ENCODE measurements around the gene DYSF.
A peak's percentile ranks its signal among the peaks of the same experiment; 100 is the strongest.

Gene DYSF

DNA sequence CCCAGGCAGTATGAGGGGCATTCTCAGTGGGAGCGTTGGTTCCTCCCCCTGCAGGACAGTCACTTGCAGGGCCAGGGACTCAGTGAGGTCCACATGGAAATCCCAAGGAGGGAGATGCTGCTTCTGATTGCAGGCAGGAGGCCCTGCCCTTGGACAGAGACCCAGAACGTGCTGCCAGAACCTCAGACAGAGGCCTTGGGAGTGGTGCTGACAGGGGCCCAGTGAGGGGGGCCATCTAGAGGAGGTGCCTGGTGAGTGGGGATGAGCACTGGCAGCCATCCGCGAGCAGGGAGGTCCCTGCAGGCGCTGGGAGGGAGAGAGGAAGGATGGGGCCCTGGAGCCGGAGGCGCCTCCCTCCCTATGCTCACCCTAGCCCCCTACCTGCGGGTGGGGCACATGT lies 133.1 kb downstream of the DYSF start:
- Histone ChIP-seq H3K27ac (ENCODE audit: extremely low read depth, low read depth, low read length) (no peak overlapping the region), H3K4me3 (ENCODE audit: low read depth, low read length) (no peak overlapping the region), H3K4me1 (ENCODE audit: control insufficient read depth, insufficient read depth, low read length) (no peaks in the 10 kb centered on the region), H3K36me3 (ENCODE audit: control insufficient read depth in 2 of 2, insufficient read depth in 1 of 2, low read length in 2 of 2) (no peaks in the 10 kb centered on the region), H3K9me3 (ENCODE audit: control insufficient read depth, insufficient read depth, low read depth, low read length) (no peaks in the 10 kb centered on the region)
- CTCF ChIA-PET: no interaction called here
- TF ChIP-seq ZNF292 (tag by site-specific recombination; IDR thresholded peaks at IDR 0.05; ENCODE audit: borderline replicate concordance, low read depth) (no peak), ZNF391 (tag by site-specific recombination; IDR thresholded peaks at IDR 0.05; ENCODE audit: borderline replicate concordance, low read depth) (no peak), ZFP41 (tag by site-specific recombination; IDR thresholded peaks at IDR 0.05; ENCODE audit: borderline replicate concordance) (no peak), ZNF366 (tag by site-specific recombination; conservative IDR thresholded peaks at IDR 0.05) (no peak), ZNF701 (tag by site-specific recombination; IDR thresholded peaks at IDR 0.05) (no peak), ZNF768 (tag by site-specific recombination; IDR thresholded peaks at IDR 0.05) (no peak), ZNF266 (tag by site-specific recombination; IDR thresholded peaks at IDR 0.05; ENCODE audit: low read depth) (no peak)
- TF ChIP-seq, protein P1, sequence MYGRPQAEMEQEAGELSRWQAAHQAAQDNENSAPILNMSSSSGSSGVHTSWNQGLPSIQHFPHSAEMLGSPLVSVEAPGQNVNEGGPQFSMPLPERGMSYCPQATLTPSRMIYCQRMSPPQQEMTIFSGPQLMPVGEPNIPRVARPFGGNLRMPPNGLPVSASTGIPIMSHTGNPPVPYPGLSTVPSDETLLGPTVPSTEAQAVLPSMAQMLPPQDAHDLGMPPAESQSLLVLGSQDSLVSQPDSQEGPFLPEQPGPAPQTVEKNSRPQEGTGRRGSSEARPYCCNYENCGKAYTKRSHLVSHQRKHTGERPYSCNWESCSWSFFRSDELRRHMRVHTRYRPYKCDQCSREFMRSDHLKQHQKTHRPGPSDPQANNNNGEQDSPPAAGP (tag by site-specific recombination; IDR thresholded peaks at IDR 0.05): no peak
- TF ChIP-seq, protein P2, sequence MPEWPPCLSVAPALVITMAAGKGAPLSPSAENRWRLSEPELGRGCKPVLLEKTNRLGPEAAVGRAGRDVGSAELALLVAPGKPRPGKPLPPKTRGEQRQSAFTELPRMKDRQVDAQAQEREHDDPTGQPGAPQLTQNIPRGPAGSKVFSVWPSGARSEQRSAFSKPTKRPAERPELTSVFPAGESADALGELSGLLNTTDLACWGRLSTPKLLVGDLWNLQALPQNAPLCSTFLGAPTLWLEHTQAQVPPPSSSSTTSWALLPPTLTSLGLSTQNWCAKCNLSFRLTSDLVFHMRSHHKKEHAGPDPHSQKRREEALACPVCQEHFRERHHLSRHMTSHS (tag by site-specific recombination; IDR thresholded peaks at IDR 0.05): no peak
- TF ChIP-seq, protein P3, sequence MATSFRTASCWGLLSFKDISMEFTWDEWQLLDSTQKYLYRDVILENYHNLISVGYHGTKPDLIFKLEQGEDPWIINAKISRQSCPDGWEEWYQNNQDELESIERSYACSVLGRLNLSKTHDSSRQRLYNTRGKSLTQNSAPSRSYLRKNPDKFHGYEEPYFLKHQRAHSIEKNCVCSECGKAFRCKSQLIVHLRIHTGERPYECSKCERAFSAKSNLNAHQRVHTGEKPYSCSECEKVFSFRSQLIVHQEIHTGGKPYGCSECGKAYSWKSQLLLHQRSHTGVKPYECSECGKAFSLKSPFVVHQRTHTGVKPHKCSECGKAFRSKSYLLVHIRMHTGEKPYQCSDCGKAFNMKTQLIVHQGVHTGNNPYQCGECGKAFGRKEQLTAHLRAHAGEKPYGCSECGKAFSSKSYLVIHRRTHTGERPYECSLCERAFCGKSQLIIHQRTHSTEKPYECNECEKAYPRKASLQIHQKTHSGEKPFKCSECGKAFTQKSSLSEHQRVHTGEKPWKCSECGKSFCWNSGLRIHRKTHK (tag by site-specific recombination; IDR thresholded peaks at IDR 0.05): no peak
- TF ChIP-seq, protein P4, sequence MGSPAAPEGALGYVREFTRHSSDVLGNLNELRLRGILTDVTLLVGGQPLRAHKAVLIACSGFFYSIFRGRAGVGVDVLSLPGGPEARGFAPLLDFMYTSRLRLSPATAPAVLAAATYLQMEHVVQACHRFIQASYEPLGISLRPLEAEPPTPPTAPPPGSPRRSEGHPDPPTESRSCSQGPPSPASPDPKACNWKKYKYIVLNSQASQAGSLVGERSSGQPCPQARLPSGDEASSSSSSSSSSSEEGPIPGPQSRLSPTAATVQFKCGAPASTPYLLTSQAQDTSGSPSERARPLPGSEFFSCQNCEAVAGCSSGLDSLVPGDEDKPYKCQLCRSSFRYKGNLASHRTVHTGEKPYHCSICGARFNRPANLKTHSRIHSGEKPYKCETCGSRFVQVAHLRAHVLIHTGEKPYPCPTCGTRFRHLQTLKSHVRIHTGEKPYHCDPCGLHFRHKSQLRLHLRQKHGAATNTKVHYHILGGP (tag by site-specific recombination; IDR thresholded peaks at IDR 0.05): no peak
- POLR2A ChIA-PET: interaction anchor here (0.6 kb wide), 1 partner anchor 528 kb away, joined by 4 read pairs; no protein-coding TSS in a partner anchor

DNA sequence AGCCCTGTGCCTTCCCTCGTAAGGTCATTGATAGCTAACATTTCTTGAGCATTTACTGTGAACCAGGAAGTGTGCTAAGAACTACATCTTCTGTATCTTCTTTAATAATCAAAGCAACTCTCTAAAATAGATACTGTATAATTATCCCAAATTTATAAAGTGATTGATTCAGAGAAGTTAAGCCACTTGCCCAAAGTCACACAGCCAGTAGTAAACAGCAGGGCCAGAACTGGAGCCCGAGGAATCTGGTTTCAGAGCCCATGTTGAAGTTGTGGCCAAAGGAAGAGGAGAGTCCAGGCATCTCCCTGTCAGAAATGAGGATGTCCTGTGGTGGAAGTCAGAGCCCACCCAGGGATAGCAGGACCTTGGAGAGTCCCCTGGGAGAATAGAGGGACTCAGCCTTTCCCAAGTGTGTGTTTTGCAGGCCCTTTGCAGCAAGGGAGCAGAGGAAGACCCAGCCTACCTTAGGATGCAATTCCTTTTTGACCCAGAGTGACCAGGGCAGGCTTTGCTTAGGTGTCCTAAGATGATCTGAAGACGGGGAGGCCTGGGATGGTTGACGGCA lies 134.2 kb downstream of the DYSF start:
- Histone ChIP-seq H3K9me3 (ENCODE audit: control insufficient read depth, insufficient read depth, low read depth, low read length) (no peaks in the 10 kb centered on the region), H3K27ac (ENCODE audit: extremely low read depth, low read depth, low read length) (no peak overlapping the region), H3K4me3 (ENCODE audit: low read depth, low read length) (no peak overlapping the region), H3K36me3 (ENCODE audit: control insufficient read depth in 2 of 2, insufficient read depth in 1 of 2, low read length in 2 of 2) (no peaks in the 10 kb centered on the region), H3K4me1 (ENCODE audit: control insufficient read depth, insufficient read depth, low read length) (no peaks in the 10 kb centered on the region)
- ChIA-PET CTCF (no interaction called here), POLR2A (no interaction called here)
- TF ChIP-seq ZNF768 (tag by site-specific recombination; IDR thresholded peaks at IDR 0.05): peak; percentile 39; the same call in 1 of the 2 replicates
- TF ChIP-seq MZF1 (tag by site-specific recombination; IDR thresholded peaks at IDR 0.05; ENCODE audit: borderline replicate concordance): no peak
- no peak for TF ChIP-seq ZNF530 (tag by site-specific recombination; IDR thresholded peaks at IDR 0.05; ENCODE audit: low read depth)
- no peak for TF ChIP-seq ZFP69B (tag by site-specific recombination; IDR thresholded peaks at IDR 0.05)
- TF ChIP-seq, protein P5, sequence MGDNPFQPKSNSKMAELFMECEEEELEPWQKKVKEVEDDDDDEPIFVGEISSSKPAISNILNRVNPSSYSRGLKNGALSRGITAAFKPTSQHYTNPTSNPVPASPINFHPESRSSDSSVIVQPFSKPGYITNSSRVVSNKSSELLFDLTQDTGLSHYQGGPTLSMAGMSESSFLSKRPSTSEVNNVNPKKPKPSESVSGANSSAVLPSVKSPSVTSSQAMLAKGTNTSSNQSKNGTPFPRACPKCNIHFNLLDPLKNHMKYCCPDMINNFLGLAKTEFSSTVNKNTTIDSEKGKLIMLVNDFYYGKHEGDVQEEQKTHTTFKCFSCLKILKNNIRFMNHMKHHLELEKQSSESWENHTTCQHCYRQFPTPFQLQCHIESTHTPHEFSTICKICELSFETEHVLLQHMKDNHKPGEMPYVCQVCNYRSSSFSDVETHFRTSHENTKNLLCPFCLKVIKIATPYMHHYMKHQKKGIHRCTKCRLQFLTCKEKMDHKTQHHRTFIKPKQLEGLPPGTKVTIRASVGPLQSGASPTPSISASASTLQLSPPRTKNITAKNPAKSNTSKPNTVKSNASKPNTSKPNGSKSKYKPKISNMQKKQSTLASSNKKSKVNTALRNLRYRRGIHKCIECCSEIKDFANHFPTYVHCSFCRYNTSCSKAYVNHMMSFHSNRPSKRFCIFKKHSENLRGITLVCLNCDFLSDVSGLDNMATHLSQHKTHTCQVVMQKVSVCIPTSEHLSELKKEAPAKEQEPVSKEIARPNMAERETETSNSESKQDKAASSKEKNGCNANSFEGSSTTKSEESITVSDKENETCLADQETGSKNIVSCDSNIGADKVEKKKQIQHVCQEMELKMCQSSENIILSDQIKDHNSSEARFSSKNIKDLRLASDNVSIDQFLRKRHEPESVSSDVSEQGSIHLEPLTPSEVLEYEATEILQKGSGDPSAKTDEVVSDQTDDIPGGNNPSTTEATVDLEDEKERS (tag by site-specific recombination; IDR thresholded peaks at IDR 0.05): no peak
- no peak for TF ChIP-seq ZNF558 (tag by site-specific recombination; IDR thresholded peaks at IDR 0.05)
- TF ChIP-seq, protein P6, sequence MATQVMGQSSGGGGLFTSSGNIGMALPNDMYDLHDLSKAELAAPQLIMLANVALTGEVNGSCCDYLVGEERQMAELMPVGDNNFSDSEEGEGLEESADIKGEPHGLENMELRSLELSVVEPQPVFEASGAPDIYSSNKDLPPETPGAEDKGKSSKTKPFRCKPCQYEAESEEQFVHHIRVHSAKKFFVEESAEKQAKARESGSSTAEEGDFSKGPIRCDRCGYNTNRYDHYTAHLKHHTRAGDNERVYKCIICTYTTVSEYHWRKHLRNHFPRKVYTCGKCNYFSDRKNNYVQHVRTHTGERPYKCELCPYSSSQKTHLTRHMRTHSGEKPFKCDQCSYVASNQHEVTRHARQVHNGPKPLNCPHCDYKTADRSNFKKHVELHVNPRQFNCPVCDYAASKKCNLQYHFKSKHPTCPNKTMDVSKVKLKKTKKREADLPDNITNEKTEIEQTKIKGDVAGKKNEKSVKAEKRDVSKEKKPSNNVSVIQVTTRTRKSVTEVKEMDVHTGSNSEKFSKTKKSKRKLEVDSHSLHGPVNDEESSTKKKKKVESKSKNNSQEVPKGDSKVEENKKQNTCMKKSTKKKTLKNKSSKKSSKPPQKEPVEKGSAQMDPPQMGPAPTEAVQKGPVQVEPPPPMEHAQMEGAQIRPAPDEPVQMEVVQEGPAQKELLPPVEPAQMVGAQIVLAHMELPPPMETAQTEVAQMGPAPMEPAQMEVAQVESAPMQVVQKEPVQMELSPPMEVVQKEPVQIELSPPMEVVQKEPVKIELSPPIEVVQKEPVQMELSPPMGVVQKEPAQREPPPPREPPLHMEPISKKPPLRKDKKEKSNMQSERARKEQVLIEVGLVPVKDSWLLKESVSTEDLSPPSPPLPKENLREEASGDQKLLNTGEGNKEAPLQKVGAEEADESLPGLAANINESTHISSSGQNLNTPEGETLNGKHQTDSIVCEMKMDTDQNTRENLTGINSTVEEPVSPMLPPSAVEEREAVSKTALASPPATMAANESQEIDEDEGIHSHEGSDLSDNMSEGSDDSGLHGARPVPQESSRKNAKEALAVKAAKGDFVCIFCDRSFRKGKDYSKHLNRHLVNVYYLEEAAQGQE (tag by site-specific recombination; IDR thresholded peaks at IDR 0.05): peak; percentile 39; the same call in 1 of the 2 replicates
- no peak for TF ChIP-seq ZNF660 (tag by site-specific recombination; IDR thresholded peaks at IDR 0.05)
- TF ChIP-seq, protein P7, sequence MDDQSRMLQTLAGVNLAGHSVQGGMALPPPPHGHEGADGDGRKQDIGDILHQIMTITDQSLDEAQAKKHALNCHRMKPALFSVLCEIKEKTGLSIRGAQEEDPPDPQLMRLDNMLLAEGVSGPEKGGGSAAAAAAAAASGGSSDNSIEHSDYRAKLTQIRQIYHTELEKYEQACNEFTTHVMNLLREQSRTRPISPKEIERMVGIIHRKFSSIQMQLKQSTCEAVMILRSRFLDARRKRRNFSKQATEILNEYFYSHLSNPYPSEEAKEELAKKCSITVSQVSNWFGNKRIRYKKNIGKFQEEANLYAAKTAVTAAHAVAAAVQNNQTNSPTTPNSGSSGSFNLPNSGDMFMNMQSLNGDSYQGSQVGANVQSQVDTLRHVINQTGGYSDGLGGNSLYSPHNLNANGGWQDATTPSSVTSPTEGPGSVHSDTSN (CRISPR knock-in tag; IDR thresholded peaks at IDR 0.05): no peak
- TF ChIP-seq OSR2 (tag by site-specific recombination; IDR thresholded peaks at IDR 0.05): no peak
- no peak for TF ChIP-seq ZNF830 (tag by site-specific recombination; IDR thresholded peaks at IDR 0.05; ENCODE audit: low read depth)

Measured in HEK293 (cell line).